D721Med (cell line): ENCODE results near the gene ABI3BP.

Source experiments
- DNase-seq: peaks from one replicate; pipeline ENCODE4 v3.0.0; 2011; ENCODE audit warnings: low spot score; ENCODE audit not compliant: insufficient read length
- FAIRE-seq: peaks from 2 replicates; lab custom pipeline; 2011; peaks lifted over from hg19 to GRCh38; lab: Jason Lieb, UNC
- TF ChIP-seq, protein P1 (sequence below): IDR thresholded peaks from 2 replicates; pipeline ENCODE4 v1.5.1; 2012; ENCODE audit warnings: mild to moderate bottlenecking, control low read depth; ENCODE audit not compliant: insufficient read depth; ENCODE audit errors: missing control alignments

ABI3BP gene

DNA sequence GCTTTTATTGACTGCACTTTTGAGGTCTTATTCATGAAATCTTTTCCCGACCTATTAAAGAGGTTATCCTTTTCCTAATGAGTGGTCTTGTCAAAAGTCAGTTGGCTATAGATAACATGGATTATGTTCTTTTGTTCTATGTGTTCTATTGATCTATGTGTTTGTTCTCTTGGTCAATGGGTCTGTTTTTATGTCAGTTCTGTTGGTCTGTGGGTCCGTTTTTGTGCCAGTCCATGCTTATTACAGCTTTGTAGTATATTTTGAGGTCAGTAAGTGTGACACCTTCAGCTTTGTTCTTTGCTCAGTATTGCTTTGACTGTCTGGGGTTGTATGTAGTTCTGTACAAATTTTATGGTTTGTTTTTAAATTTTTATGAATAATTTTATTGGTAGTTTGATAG is 276.2 kb downstream of the ABI3BP start:
- DNase-seq (no peak), FAIRE-seq (no peak)
- TF ChIP-seq, protein P1, sequence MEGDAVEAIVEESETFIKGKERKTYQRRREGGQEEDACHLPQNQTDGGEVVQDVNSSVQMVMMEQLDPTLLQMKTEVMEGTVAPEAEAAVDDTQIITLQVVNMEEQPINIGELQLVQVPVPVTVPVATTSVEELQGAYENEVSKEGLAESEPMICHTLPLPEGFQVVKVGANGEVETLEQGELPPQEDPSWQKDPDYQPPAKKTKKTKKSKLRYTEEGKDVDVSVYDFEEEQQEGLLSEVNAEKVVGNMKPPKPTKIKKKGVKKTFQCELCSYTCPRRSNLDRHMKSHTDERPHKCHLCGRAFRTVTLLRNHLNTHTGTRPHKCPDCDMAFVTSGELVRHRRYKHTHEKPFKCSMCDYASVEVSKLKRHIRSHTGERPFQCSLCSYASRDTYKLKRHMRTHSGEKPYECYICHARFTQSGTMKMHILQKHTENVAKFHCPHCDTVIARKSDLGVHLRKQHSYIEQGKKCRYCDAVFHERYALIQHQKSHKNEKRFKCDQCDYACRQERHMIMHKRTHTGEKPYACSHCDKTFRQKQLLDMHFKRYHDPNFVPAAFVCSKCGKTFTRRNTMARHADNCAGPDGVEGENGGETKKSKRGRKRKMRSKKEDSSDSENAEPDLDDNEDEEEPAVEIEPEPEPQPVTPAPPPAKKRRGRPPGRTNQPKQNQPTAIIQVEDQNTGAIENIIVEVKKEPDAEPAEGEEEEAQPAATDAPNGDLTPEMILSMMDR: no peak

DNA sequence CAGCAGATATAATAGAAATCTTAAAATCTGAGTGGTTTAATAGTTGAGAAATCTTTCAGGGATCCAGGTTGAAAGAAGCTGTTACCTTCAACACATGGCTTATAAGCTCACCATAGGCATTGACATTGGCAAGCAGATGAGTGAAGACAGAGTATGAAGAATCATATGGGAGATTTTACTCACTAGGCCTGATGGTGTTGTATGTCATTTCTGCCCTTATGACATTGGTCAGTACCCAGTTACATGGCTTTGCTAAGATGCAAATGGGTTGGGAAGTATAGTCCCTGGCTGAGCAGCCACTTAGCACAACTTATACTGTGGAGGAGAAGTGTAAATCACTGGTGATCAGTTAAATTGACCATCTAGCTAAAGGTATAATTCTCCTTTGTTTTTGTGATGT is 278.0 kb downstream of the ABI3BP start:
- FAIRE-seq (no peak), DNase-seq (no peak)
- TF ChIP-seq, protein P1: no peak

DNA sequence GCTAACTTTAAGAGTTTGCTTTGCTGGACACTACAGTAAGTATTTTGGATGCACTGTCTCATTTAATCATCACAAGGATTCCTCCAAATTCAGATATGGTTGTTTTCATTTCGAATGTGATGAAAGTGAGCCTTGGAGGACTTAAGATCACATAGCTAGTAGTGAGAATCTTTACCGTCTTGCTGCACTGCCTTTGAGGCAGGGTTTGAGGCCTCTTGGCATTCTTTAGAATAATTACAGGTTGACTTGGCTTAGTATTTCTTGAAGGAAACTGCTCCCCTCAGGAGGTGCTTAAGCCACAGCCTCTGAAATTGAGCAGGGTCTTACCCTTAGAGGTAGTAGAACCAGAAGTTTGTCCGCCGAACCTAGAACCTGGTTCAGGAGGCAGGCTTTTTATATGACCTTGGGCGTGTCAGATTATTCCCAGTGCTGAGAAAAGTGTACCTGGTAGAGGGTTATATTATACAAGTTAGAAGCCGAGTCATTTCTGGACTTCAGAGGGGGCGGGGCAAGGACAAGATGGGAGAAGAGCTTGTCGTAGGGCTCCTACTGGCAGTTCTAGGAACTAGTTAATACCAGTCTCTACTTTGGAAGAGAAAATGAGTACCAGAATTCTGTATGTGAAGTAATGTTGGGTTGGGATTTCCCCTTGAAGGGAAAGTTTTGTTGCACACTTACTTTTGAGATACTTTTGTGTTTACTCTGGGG is 282.8 kb downstream of the ABI3BP start:
- FAIRE-seq: no peak
- DNase-seq: no peak
- TF ChIP-seq, protein P1: no peak

DNA sequence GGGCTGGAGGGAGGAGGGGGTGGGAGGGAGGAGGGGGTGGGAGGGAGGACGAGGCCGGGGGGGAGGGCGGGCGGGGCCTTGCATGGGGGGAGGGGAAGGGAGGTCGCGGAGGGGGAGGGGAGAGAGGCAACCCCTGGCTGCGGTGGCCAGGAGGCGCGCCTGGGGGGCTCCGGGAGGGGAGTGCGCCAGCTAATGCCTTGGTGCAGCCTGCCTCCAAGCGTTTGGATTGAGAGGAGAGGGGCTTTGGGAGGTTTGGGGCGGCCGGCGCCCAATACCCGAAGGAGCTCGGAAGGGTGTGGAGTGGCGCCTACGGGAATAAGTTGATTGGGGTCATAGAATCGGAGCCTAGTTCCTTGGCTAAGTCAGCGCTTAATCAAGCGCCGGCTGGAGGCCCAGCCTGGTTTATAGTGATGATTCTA is 283.4 kb downstream of the ABI3BP start:
- FAIRE-seq (no peak), DNase-seq (no peak)
- TF ChIP-seq, protein P1: peak; percentile 13

DNA sequence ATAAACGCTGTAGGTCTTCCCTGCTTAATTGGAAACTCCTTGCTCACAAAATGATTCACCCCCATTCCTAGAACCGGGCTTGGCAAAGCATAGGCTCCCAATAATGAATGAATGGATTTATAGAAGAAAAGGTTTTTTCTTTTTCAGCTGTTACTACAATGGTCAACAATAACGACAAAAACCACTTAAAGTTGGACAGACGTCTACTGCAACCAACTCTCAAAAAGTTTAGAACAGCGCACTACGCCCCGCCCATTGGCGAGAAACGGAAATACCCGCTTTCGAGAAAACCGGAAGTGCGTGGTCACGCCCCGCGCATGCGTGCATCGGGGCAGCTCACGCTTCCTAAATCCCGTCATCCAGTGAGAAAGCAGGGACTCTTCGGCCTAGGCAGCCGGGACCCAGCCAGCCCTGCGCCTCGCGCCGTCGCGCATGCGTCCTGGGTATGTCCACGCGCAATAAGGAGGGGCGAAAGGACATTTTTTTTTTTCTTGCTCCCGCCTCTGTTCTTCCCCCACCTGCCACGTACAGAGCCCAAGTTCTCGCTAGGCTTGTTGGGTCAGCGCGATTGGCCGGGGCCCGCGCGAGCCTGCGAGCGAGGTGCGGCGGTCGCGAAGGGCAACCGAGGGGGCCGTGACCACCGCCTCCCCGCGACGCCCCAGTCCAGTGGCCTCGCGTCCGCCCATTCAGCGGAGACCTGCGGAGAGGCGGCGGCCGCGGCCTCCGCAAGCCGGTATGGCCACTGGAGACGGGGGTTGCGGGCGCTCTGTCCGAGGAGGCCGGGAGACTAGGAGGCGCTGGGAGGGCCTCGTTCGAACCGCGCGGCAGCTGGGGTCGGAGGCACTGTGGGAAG is 284.0 kb downstream of the ABI3BP start, which contains the start of gene TFG:
Gene TFG (plus strand): TSS at position 506 of the 853 bp plus-strand sequence. CDS start 4,192 bp downstream, outside the sequence.
- TF ChIP-seq, protein P1: no peak
- DNase-seq (peak; percentile 62), FAIRE-seq (no peak)

DNA sequence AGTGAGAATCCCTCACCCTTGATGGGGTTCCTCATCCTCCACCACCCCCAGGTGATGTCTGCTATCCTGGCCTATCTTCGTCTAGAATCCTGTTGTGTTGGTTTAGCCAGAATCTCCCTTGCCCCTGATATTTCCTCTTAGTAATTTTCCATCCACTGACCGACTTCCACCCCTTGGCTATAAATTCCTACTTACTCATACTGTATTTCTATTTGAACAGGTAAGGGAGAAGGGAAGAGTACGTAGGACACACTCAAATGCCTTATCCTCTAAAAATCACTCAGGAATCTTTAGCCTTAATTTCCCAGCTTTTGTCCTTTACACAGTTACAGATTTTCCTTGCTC is 284.6 kb downstream of the ABI3BP start:
- no peak for FAIRE-seq
- TF ChIP-seq, protein P1: no peak
- DNase-seq: no peak
